HepG2 (cell line): ENCODE data around the gene RPL41. TPM values are rescaled to one million over a fixed set of nuclear protein-coding genes. Genes with fewer than 3 reads are reported as not detected.
A peak's percentile ranks its signal among the peaks of the same experiment; 100 is the strongest.

Experiments
- AGO2 ChIP-seq: fragments of 200-400 bp; formaldehyde crosslinking; optimal IDR thresholded peaks from 2 replicates; pipeline ENCODE3; 2017; ENCODE audit warnings: mild to moderate bottlenecking, low read depth, low read length, moderate library complexity
- ATF1 ChIP-seq: IDR thresholded peaks from 2 replicates; pipeline ENCODE4 v1.6.1; 2016; ENCODE audit warnings: mild to moderate bottlenecking, control low read depth
- CREB1 ChIP-seq, 2 experiments: fragments of 450-650 bp in 1 of 2; IDR thresholded peaks; 2 replicates each; pipeline ENCODE4 v1.6.1; 2016 to 2017; ENCODE audit warnings: control low read depth in 1 of 2, mild to moderate bottlenecking in 1 of 2, missing compliant biosample characterization in 1 of 2, missing genetic modification characterization in 1 of 2
- CSRNP1 ChIP-seq: sonication (generic); formaldehyde crosslinking; IDR thresholded peaks from 2 replicates; pipeline ENCODE4 v1.8.1; 2023; ENCODE audit warnings: mild to moderate bottlenecking, missing genetic modification reagents
- DRAP1 ChIP-seq: IDR thresholded peaks from 2 replicates; pipeline ENCODE4 v1.6.1; 2016; ENCODE audit warnings: missing genetic modification reagents, missing compliant biosample characterization
- FOXO4 ChIP-seq: sonication (generic); formaldehyde crosslinking; conservative IDR thresholded peaks from 2 replicates; pipeline ENCODE4 v1.8.1; 2023; ENCODE audit warnings: missing genetic modification reagents
- GATA4 ChIP-seq: sonication (generic); IDR thresholded peaks from 2 replicates; pipeline ENCODE4 v1.6.1; 2016; ENCODE audit warnings: antibody characterized with exemption, low read depth, borderline replicate concordance
- MAX ChIP-seq: IDR thresholded peaks from 2 replicates; pipeline ENCODE4 v1.6.1; 2012; ENCODE audit warnings: inconsistent platforms
- NFE2L2 ChIP-seq: fragments of 150-350 bp; IDR thresholded peaks from 2 replicates; pipeline ENCODE4 v1.6.1; 2014; ENCODE audit warnings: low read length
- RAD51 ChIP-seq: fragments of 450-650 bp; IDR thresholded peaks from 2 replicates; pipeline ENCODE4 v1.6.1; 2016; ENCODE audit warnings: borderline replicate concordance
- REXO4 ChIP-seq: sonication (generic); formaldehyde crosslinking; IDR thresholded peaks from 2 replicates; pipeline ENCODE4 v1.8.0; 2022; ENCODE audit warnings: missing genetic modification reagents, mild to moderate bottlenecking, borderline replicate concordance
- RFX1 ChIP-seq: fragments of 450-650 bp; IDR thresholded peaks from 2 replicates; pipeline ENCODE4 v1.6.1; 2017
- SIN3A ChIP-seq: IDR thresholded peaks from 2 replicates; pipeline ENCODE4 v1.6.1; 2011; ENCODE audit warnings: low read depth, mild to moderate bottlenecking, control low read depth, low read length, borderline replicate concordance
- SP1 ChIP-seq, 2 experiments: fragments of 450-650 bp in 1 of 2; sonication (generic) in 1 of 2; formaldehyde crosslinking in 1 of 2; IDR thresholded peaks; 2 replicates each; pipeline versions ENCODE4 v1.4.0 to v1.6.1; 2016 to 2020; ENCODE audit warnings: missing genetic modification reagents in 1 of 2
- ZBTB8A ChIP-seq: sonication (generic); formaldehyde crosslinking; IDR thresholded peaks from 2 replicates; pipeline ENCODE4 v1.4.0; 2020; ENCODE audit warnings: mild to moderate bottlenecking, low read depth, missing genetic modification reagents, borderline replicate concordance
- ZFX ChIP-seq: sonication (generic); formaldehyde crosslinking; IDR thresholded peaks from 2 replicates; pipeline ENCODE4 v1.4.0; 2020; ENCODE audit warnings: mild to moderate bottlenecking, low read depth, missing genetic modification reagents, moderate library complexity
- ZMYM2 ChIP-seq: sonication (generic); formaldehyde crosslinking; IDR thresholded peaks from 2 replicates; pipeline ENCODE4 v1.8.0; 2022; ENCODE audit warnings: mild to moderate bottlenecking, missing genetic modification reagents
- ZNF136 ChIP-seq: sonication (generic); formaldehyde crosslinking; IDR thresholded peaks from 2 replicates; pipeline ENCODE4 v1.8.1; 2022; ENCODE audit warnings: low read depth, mild to moderate bottlenecking, moderate library complexity, missing genetic modification reagents
- ZNF235 ChIP-seq: sonication (generic); formaldehyde crosslinking; IDR thresholded peaks from 2 replicates; pipeline ENCODE4 v1.8.1; 2023; ENCODE audit warnings: mild to moderate bottlenecking, missing genetic modification reagents, borderline replicate concordance
- ZNF354B ChIP-seq: sonication (generic); formaldehyde crosslinking; IDR thresholded peaks from 2 replicates; pipeline ENCODE4 v1.8.0; 2022; ENCODE audit warnings: mild to moderate bottlenecking, missing genetic modification reagents
- ZNF441 ChIP-seq: sonication (generic); formaldehyde crosslinking; IDR thresholded peaks from 2 replicates; pipeline ENCODE4 v1.7.0; 2021; ENCODE audit warnings: missing genetic modification reagents, borderline replicate concordance
- ZNF562 ChIP-seq: sonication (generic); formaldehyde crosslinking; IDR thresholded peaks from 2 replicates; pipeline ENCODE4 v1.8.0; 2022; ENCODE audit warnings: missing genetic modification reagents, borderline replicate concordance
- ZNF605 ChIP-seq: sonication (generic); formaldehyde crosslinking; IDR thresholded peaks from 2 replicates; pipeline ENCODE4 v1.8.0; 2022; ENCODE audit warnings: mild to moderate bottlenecking, missing genetic modification reagents
- ZSCAN5A ChIP-seq: sonication (generic); formaldehyde crosslinking; IDR thresholded peaks from 2 replicates; pipeline ENCODE4 v1.8.0; 2022; ENCODE audit warnings: mild to moderate bottlenecking, missing genetic modification reagents, borderline replicate concordance
- polyA plus RNA-seq, 8 experiments: library from polyadenylated mRNA; depleted of rRNA in 3 of 8; stranded (reverse) in 7 of 8; unstranded in 1 of 8; fragments of >200 nt; fragmentation: Illumina TruSeq in 4 of 8; extraction: Trizol in 4 of 8; gene quantifications; 2 replicates each; pipeline versions ENCODE4 v1.2.1 to v1.2.3, GENCODE V29; 2011 to 2016; ENCODE audit warnings: low read depth in 4 of 8, missing spikeins in 1 of 8, mixed read lengths in 1 of 8; ENCODE audit not compliant: insufficient read depth in 1 of 8
- total RNA-seq, 5 experiments: library from RNA; depleted of rRNA; stranded (reverse); fragments of >200 nt; fragmentation: Illumina TruSeq; extraction: Trizol; gene quantifications; 2 replicates each; pipeline ENCODE4 v1.2.3, GENCODE V29; 2016; ENCODE audit warnings: low read depth in 1 of 5

RPL41 gene
- total and polyA plus RNA-seq, 2 of the 13 experiments (the other 11 are each of a cell fraction or from before 2014, with no cell fraction given), result 4,012 to 7,670 TPM

GRCh38 chr12:56158029-56158925, 41.8 kb downstream of the RPL41 start, which contains the start of gene MYL6 (continued):
- TF ChIP-seq ZNF605 (CRISPR knock-in tag), result no peak
- peak; percentile 64; the same call in 1 of the 2 replicates for TF ChIP-seq ZNF235
- TF ChIP-seq ZBTB8A (CRISPR knock-in tag), result no peak
- 0 out of 2 replicates have a peak, but pooled peaks have one; percentile 54 for TF ChIP-seq ZNF136 (CRISPR knock-in tag)
- no peak for TF ChIP-seq NFE2L2
- TF ChIP-seq RAD51, result no peak
- no peak for TF ChIP-seq REXO4 (CRISPR knock-in tag)
- TF ChIP-seq ZSCAN5A (CRISPR knock-in tag), result no peak
- no peak for TF ChIP-seq RFX1
- peak; percentile 100 for TF ChIP-seq DRAP1 (CRISPR knock-in tag)
- peak; percentile 82 for TF ChIP-seq AGO2
- TF ChIP-seq SIN3A, result peak; percentile 56; the same call in 1 of the 2 replicates
- no peak for TF ChIP-seq ZNF562
- TF ChIP-seq SP1 (IDR thresholded peaks at IDR 0.05), result no peak
- no peak; the same call in 1 of the 2 replicates for TF ChIP-seq SP1 (CRISPR knock-in tag; IDR thresholded peaks at IDR 0.05)
- peak; percentile 83 for TF ChIP-seq ZFX (CRISPR knock-in tag)
- TF ChIP-seq CSRNP1 (CRISPR knock-in tag), result peak; percentile 62; the same call in 1 of the 2 replicates
- no peak for TF ChIP-seq FOXO4 (CRISPR knock-in tag)
- 0 out of 2 replicates have a peak, but pooled peaks have one; percentile 19 for TF ChIP-seq ZNF441
- TF ChIP-seq MAX, result no peak
- TF ChIP-seq ZNF354B, result 0 out of 2 replicates have a peak, but pooled peaks have one; percentile 57
- peak; percentile 57; the same call in 1 of the 2 replicates for TF ChIP-seq ATF1
- TF ChIP-seq CREB1 (IDR thresholded peaks at IDR 0.05), result peak; percentile 99
- TF ChIP-seq CREB1 (CRISPR knock-in tag; IDR thresholded peaks at IDR 0.05), result peak; percentile 90
- no peak for TF ChIP-seq ZMYM2 (CRISPR knock-in tag)
- TF ChIP-seq GATA4, result peak; percentile 87; the same call in 1 of the 2 replicates
